PFSK-1 (cell line): ENCODE data around the gene CACNA1C.

Source experiments
- FOXP2 ChIP-seq: optimal IDR thresholded peaks from 2 replicates; pipeline ENCODE3; 2011; ENCODE audit warnings: borderline replicate concordance, control low read depth, inconsistent platforms; ENCODE audit not compliant: insufficient read depth; ENCODE audit errors: extremely low read length, extremely low read depth
- POLR2AphosphoS5 ChIP-seq: IDR thresholded peaks from 2 replicates; pipeline ENCODE4 v1.6.1; 2012; ENCODE audit warnings: low read depth, mild to moderate bottlenecking, control low read depth, low read length, moderate library complexity
- REST ChIP-seq, 2 experiments: IDR thresholded peaks; 2 replicates each; pipeline versions ENCODE4 v1.6.1 to v1.8.0; 2011 to 2012; ENCODE audit warnings: low read depth in 2 of 2, low read length in 2 of 2, control low read depth in 1 of 2, inconsistent platforms in 1 of 2, mild to moderate bottlenecking in 1 of 2, moderate library complexity in 1 of 2; ENCODE audit not compliant: insufficient read depth in 1 of 2
- SIN3A ChIP-seq: IDR thresholded peaks from 2 replicates; pipeline ENCODE4 v1.6.1; 2012; ENCODE audit warnings: mild to moderate bottlenecking, low read length, moderate library complexity, borderline replicate concordance; ENCODE audit not compliant: insufficient read depth
- TAF1 ChIP-seq: IDR thresholded peaks from 2 replicates; pipeline ENCODE4 v1.6.1; 2012; ENCODE audit warnings: low read length, control low read depth, borderline replicate concordance; ENCODE audit not compliant: insufficient read depth

Gene CACNA1C

DNA sequence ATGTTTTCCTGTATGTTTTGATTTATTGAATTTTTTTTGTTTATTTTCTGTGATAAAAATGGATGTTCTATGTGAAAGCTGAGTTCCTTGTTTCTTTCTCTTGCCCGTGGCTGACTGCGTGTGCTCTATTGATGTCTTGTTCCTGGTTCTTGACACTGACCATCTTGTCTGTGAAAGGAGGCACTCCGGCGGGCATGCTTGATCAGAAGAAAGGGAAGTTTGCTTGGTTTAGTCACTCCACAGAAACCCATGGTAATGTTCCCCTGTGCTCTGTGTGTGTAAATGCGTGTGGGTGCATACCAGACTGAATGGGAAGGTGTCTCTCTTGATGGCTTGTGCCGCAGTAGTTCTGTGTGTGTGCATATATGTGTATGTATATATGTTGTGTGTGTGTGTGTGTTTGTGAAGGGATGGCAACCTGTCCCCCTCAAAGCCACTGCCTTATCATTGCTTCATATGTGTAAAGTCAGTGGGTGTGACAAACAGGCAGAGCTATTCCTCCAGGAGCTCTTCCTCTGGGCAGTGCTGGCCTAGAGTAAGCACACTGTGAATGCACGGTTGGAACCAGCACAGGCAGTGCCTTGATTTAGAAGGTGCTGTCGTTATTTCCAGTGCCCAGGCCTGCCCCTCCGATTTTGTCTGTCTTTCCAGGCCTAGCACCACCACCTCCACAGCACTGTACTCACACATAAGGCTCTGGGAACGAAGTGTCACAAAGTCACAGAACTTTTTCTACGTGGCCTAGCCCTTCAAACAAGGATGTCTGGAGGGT lies 494.7 kb downstream of the CACNA1C start:
- TF ChIP-seq POLR2AphosphoS5 (no peak), SIN3A (no peak), REST (IDR thresholded peaks at IDR 0.05; ENCODE audit: insufficient read depth in 1 of 2, low read depth in 2 of 2, low read length in 2 of 2) (no peak), TAF1 (no peak), FOXP2 (no peak)

DNA sequence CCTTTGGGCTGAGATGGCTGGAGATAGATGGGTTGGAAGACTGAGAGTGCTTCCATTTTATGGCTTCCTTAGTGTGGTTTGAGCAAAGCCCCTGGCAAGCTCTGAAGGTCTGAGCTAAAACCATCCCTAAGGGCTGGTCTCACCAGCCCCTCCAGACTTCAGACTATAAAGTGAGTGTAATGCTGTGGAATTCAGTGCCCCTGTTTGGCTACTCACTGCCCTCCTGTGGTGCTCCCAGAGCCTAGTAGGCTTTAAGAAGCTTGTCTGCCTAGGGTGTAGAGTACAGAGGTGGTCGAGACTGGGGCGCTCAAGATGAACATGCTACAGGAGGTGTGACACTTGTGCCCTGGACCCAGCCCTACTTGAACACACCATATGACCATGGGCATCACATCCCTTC lies 495.3 kb downstream of the CACNA1C start:
- TF ChIP-seq TAF1 (no peak), FOXP2 (no peak), POLR2AphosphoS5 (no peak), REST (IDR thresholded peaks at IDR 0.05; ENCODE audit: insufficient read depth in 1 of 2, low read depth in 2 of 2, low read length in 2 of 2) (no peak), SIN3A (no peak)

- TF ChIP-seq TAF1 = no peak
Measured at GRCh38 chr12:2550561-2551411, 498.0 kb downstream of the CACNA1C start.

- TF ChIP-seq POLR2AphosphoS5 = no peak
- no peak for TF ChIP-seq FOXP2
- no peak for TF ChIP-seq TAF1
- TF ChIP-seq REST (IDR thresholded peaks at IDR 0.05; ENCODE audit: insufficient read depth in 1 of 2, low read depth in 2 of 2, low read length in 2 of 2) = no peak
- TF ChIP-seq SIN3A = no peak
Measured at GRCh38 chr12:2551412-2551900, 498.7 kb downstream of the CACNA1C start.

DNA sequence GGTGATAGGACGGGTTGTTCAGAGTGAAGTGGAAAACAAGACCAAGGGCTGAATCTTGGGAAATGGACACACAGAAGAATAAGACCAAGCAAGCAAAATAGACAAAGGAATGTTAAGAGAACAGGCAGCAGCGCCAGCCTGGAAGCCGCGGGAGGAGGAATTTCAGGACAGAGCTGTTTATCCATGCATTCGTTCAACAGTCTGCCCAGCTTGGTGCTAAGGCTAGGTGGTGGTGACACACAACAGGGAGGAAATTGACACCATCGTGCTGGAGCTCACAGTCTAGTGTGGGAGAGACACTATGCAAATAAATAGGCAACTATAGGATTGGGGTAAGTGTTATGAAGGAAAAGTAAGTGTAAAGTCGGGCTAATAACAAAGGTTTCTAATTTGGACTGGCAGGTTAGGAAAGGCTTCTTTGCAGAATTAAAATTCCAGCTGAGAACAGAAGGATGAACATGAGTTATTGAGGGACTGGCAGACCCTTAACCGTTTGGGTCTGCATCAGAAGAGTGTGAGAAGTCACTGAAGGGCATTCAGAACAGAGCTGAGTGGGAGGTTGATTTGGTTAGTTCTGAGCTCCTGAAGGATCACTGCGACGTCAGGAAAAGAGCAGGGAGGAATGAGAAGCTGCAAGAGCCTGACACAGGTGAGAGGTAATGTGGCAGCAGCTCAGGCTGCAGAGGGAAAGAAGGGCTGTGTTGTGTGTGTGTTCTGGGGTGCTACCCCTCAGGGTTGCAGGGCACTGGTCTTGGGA lies 499.4 kb downstream of the CACNA1C start:
- TF ChIP-seq SIN3A = no peak
- no peak for TF ChIP-seq FOXP2
- no peak for TF ChIP-seq REST (IDR thresholded peaks at IDR 0.05; ENCODE audit: insufficient read depth in 1 of 2, low read depth in 2 of 2, low read length in 2 of 2)
- TF ChIP-seq POLR2AphosphoS5 = no peak
- TF ChIP-seq TAF1 = no peak
